ENCODE data around the gene TAF11. TPM values are rescaled to one million over a fixed set of nuclear protein-coding genes. Genes with fewer than 3 reads are reported as not detected.
"Not testable (repeated sequence)": the region's sequence is repeated elsewhere in the genome, so short reads cannot be mapped to it uniquely, and the experiment has no call there.

TAF11 gene
- total RNA-seq, 1 donor from 2014 or later = 18.1 TPM

DNA sequence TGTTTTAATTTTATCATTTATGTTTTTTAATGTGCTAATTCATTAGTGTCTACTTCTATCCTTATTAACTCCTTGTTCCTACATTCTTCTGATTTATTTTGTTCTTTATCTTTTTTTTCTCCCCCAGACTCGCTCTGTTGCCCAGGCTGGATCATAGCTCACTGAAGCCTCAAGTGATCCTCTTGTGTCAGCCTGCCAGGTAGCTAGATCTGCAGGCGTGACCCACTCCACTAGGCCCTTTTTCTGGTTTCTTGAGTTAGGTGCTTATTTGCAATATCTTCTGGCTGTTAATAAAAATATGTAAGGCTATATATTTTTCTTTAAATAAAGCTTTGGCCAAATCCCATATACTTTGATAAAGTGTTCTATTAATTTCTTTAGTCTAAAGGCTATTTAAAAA lies 2.8 kb downstream of the TAF11 start:
- Histone ChIP-seq H3K36me3 (peaks cover 42% of the 10 kb centered on the region), H3K4me3 (no peak overlapping the region), H3K9me3 (replicated peaks) (peaks cover 4% of the 10 kb centered on the region), H3K27me3 (ENCODE audit: low read depth) (no peaks in the 10 kb centered on the region), H3K27ac (replicated peaks) (no peak overlapping the region), H3K4me1 (peaks cover 39% of the 10 kb centered on the region)
- intact Hi-C loops (cut with micrococcal nuclease) = no loop called here
- DNase-seq = no peak
- TF ChIP-seq, protein P1, sequence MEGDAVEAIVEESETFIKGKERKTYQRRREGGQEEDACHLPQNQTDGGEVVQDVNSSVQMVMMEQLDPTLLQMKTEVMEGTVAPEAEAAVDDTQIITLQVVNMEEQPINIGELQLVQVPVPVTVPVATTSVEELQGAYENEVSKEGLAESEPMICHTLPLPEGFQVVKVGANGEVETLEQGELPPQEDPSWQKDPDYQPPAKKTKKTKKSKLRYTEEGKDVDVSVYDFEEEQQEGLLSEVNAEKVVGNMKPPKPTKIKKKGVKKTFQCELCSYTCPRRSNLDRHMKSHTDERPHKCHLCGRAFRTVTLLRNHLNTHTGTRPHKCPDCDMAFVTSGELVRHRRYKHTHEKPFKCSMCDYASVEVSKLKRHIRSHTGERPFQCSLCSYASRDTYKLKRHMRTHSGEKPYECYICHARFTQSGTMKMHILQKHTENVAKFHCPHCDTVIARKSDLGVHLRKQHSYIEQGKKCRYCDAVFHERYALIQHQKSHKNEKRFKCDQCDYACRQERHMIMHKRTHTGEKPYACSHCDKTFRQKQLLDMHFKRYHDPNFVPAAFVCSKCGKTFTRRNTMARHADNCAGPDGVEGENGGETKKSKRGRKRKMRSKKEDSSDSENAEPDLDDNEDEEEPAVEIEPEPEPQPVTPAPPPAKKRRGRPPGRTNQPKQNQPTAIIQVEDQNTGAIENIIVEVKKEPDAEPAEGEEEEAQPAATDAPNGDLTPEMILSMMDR (IDR thresholded peaks at IDR 0.05; ENCODE audit: borderline replicate concordance) = no peak

DNA sequence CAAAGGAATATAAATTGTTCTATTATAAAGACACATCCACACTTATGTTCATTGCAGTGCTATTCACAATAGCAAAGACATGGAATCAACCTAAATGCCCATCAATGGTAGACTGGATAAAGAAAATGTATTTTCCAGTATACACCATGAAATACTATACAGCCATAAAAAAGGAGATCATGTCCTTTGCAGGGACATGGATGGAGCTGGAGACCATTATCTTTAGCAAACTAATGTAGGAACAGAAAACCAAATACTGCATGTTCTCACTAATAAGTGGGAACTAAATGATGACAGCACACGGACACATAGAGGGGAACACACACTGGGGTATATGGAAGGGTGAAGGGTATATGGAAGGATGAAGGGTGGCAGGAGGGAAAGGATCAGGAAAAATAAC lies 3.8 kb downstream of the TAF11 start:
- intact Hi-C loops (cut with micrococcal nuclease) = not testable (repeated sequence)

DNA sequence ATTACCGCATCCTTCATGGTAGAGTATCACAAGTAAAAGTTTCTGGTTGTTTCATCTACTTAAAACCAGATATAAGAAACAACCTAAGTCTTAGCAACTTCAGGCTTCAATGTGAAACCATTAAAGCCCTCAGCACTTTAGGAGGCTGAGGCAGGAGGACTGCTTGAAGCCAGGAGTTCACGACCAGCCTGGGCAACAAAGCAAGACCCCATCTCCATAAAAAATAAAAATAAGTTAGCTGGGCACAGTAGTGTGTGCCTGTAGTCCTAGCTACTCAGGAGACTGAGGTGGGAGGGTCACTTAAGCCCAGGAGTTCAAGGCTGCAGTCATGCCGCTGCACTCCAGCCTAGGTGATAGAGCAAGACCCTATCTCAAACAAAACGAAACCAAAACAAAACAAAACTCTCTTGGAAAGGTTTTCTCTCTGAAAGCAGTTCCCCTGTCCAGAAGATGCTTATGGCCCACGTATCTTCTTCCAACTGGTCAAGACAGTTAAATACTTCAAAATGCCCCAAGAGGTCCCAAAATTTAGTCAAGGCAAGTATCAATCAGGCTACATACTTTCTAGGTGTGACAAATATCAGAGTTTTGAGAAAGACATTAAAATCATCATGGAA lies 9.9 kb downstream of the TAF11 start:
- intact Hi-C loops (cut with micrococcal nuclease) = no loop called here
- TF ChIP-seq, protein P1 (IDR thresholded peaks at IDR 0.05; ENCODE audit: borderline replicate concordance) = no peak
- no peak overlapping the region for H3K27ac ChIP-seq (replicated peaks)
- H3K36me3 ChIP-seq = peaks cover 92% of the 10 kb centered on the region
- H3K9me3 ChIP-seq (replicated peaks) = no peaks in the 10 kb centered on the region
- no peaks in the 10 kb centered on the region for H3K27me3 ChIP-seq (ENCODE audit: low read depth)
- H3K4me1 ChIP-seq = no peaks in the 10 kb centered on the region
- no peak for DNase-seq
- no peak overlapping the region for H3K4me3 ChIP-seq

More for the DNA sequence above, 3.8 kb downstream of the TAF11 start:
- Histone ChIP-seq H3K4me1 (peaks cover 31% of the 10 kb centered on the region), H3K36me3 (peaks cover 50% of the 10 kb centered on the region)
- H3K27me3 ChIP-seq (ENCODE audit: low read depth); DNase-seq; H3K4me3 ChIP-seq; H3K27ac ChIP-seq (replicated peaks); H3K9me3 ChIP-seq (replicated peaks): not testable (repeated sequence)

DNA sequence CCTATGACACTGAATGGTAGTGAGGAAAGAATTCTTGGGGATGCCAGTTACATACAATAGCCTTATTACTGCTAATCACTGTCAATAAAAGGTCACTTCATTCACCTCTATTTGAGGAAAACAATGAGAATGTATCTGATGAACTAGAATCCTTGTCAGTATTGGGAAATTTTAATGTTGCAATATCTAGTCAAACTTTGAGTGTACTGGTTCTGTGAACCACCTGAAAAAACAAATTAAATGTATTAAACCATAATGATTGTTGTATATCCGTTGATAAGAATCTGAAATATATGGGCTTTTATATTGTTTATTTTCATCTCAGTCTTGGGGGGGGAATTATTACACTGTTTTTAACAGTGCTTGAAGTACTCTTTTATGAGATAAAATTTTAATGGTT lies 10.6 kb downstream of the TAF11 start:
- no peak for DNase-seq
- no peaks in the 10 kb centered on the region for H3K27me3 ChIP-seq (ENCODE audit: low read depth)
- no peak overlapping the region for H3K27ac ChIP-seq (replicated peaks)
- H3K4me1 ChIP-seq = no peaks in the 10 kb centered on the region
- no peak overlapping the region for H3K4me3 ChIP-seq
- TF ChIP-seq, protein P1 (IDR thresholded peaks at IDR 0.05; ENCODE audit: borderline replicate concordance) = no peak
- peaks cover 92% of the 10 kb centered on the region for H3K36me3 ChIP-seq
- intact Hi-C loops (cut with micrococcal nuclease) = no loop called here
- H3K9me3 ChIP-seq (replicated peaks) = no peaks in the 10 kb centered on the region

DNA sequence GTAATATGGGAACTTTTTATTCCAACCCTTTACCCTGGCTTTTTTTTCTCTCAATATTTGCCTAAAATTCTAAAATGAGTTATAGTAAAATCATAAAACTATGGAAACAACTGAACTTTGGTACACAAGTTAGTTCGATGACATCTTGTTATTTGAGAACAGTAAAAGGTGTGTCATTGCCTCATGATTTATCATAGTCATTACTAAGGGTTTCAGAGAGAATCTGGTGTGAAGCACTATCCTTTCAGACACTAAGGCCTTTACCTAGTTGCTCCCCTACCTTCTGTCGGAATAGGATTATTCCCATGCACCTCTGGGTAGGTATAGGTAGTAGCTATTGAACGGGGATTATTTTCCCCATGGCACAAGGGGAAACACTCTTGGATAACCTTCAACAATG lies 11.4 kb downstream of the TAF11 start:
- TF ChIP-seq, protein P1 (IDR thresholded peaks at IDR 0.05; ENCODE audit: borderline replicate concordance) = no peak
- Histone ChIP-seq H3K27ac (replicated peaks) (no peak overlapping the region), H3K36me3 (peaks cover 94% of the 10 kb centered on the region)

DNA sequence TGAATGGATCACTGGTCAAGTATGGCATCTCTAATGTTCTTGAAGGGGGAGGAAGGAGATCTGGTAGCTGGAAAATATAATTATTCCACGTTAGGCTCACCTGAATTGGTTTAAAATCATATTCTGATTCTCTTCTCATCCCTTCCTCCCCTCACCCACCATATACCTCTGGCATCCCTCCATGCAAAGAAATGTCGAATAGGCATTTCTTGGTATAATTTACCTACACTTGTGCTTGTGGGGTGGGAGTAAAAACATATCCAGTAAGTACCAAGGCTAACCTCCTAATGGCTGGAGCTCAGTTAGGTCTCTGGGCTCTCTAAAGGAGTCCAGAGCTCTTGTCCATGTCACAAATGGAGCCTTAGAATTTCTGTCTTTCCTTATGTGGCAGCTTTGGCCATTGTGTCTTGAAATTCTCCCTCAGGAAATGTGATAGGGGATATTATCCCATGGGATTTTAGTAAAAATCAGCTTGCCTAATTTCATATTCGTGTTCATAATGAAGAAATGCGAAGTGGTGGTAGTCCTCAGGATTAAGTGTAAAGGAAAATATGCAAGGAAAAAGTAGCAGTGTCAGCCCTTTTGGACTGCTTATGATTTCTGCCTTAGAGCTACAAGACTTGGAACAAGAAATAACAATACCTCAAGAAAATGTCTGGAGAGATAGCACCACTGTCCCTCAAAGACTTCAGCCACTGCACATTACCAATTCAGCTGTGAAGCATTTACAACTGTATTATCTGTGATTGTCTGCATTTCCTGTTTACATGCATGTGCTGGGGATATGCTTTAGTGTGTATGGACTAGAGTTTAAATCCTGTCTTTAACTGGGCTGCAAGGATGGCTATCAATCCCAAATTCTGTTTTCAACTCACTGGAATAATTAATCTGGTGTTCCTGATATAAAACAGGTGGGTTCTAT lies 12.3 kb downstream of the TAF11 start:
- H3K27me3 ChIP-seq (ENCODE audit: low read depth) = no peaks in the 10 kb centered on the region
- TF ChIP-seq, protein P1 (IDR thresholded peaks at IDR 0.05; ENCODE audit: borderline replicate concordance) = no peak

More for the DNA sequence above, 11.4 kb downstream of the TAF11 start:
- Histone ChIP-seq H3K4me1 (no peaks in the 10 kb centered on the region), H3K9me3 (replicated peaks) (no peaks in the 10 kb centered on the region), H3K4me3 (no peak overlapping the region), H3K27me3 (ENCODE audit: low read depth) (no peaks in the 10 kb centered on the region)
- no peak for DNase-seq
- intact Hi-C loops (cut with micrococcal nuclease) = no loop called here

More for the DNA sequence above, 12.3 kb downstream of the TAF11 start:
- intact Hi-C loops (cut with micrococcal nuclease) = no loop called here
- DNase-seq = no peak
- Histone ChIP-seq H3K4me1 (no peaks in the 10 kb centered on the region), H3K9me3 (replicated peaks) (no peaks in the 10 kb centered on the region), H3K36me3 (peaks cover 94% of the 10 kb centered on the region), H3K4me3 (no peak overlapping the region), H3K27ac (replicated peaks) (no peak overlapping the region)

All from left ventricle myocardium inferior (tissue), 1 donor.